ENCODE measurements around the gene NUDT1.

NUDT1 gene

GRCh38 chr7:2201686-2202360, 40.2 kb upstream of the NUDT1 start:
- H3K4me3 ChIP-seq (ENCODE audit: low read depth, low read length), result no peak overlapping the region
- TF ChIP-seq, protein P1, sequence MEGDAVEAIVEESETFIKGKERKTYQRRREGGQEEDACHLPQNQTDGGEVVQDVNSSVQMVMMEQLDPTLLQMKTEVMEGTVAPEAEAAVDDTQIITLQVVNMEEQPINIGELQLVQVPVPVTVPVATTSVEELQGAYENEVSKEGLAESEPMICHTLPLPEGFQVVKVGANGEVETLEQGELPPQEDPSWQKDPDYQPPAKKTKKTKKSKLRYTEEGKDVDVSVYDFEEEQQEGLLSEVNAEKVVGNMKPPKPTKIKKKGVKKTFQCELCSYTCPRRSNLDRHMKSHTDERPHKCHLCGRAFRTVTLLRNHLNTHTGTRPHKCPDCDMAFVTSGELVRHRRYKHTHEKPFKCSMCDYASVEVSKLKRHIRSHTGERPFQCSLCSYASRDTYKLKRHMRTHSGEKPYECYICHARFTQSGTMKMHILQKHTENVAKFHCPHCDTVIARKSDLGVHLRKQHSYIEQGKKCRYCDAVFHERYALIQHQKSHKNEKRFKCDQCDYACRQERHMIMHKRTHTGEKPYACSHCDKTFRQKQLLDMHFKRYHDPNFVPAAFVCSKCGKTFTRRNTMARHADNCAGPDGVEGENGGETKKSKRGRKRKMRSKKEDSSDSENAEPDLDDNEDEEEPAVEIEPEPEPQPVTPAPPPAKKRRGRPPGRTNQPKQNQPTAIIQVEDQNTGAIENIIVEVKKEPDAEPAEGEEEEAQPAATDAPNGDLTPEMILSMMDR (conservative IDR thresholded peaks at IDR 0.05; ENCODE audit: low read depth, low read length), result no peak
- DNase-seq (ENCODE audit: low read depth), result no peak

DNA sequence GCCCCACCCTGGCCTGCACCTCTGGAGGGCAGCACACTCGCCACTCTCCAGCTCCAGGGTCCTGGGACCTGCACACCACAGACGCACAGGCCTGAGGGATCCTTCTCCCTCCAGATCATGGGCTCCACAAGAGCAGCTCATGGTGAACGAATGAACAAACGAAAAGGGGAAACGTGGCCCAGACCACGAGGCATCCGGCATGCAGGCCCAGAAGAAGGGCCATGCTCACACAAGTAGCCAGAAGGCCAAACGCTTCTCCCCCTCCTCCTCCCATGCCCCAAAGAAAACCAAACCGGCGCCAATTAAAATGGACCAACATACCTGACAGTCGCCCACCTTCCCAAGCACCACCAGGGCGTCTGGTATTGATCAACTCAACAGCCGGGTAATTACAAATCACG, 39.7 kb upstream of the NUDT1 start:
- DNase-seq (ENCODE audit: low read depth), result no peak
- TF ChIP-seq, protein P1 (conservative IDR thresholded peaks at IDR 0.05; ENCODE audit: low read depth, low read length), result no peak
- no peak overlapping the region for H3K4me3 ChIP-seq (ENCODE audit: low read depth, low read length)

DNA sequence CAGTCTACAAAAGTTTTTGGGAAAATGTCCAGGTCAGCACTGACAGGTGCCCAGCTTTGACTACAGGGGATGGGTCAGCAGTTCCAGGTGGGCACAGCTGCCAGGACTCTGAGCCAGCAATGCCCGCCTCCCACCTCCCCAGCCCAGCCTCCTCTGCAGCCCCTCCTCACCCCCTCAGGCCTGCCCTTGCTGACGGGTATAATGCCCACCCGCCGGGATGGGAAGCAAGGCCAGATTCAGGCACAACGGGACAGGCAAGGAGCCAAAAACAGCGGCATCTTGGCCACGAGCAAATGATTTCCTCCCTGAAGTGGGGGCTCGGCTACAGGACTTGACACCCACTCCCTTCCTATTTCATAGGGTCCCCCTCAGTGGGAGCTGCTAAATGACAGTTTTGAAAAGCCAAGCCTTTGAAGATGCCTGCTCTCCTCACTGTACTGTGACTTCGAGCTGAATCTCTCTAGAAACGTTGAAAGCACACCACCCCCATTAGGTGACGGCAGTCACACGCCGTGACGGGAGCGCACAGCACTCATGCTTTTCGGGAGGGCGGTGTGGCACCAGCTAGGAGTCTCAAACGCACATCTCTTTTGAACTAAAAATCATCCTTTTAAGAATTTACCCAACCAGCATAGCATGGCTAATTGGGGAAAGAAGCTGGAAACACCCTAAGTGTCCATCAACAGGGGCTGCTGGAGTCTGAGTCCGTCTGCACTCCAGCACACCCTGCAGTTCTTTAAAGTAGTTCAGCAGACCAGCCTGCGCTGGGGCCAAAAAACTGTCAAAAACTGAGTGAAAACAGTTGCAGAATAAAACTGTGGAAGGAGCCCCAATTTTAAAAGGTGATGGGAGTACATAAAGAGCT, 38.9 kb upstream of the NUDT1 start:
- peak; percentile 24 for DNase-seq (ENCODE audit: low read depth)
- TF ChIP-seq, protein P1 (conservative IDR thresholded peaks at IDR 0.05; ENCODE audit: low read depth, low read length), result peak; percentile 30
- no peak overlapping the region for H3K4me3 ChIP-seq (ENCODE audit: low read depth, low read length)

DNA sequence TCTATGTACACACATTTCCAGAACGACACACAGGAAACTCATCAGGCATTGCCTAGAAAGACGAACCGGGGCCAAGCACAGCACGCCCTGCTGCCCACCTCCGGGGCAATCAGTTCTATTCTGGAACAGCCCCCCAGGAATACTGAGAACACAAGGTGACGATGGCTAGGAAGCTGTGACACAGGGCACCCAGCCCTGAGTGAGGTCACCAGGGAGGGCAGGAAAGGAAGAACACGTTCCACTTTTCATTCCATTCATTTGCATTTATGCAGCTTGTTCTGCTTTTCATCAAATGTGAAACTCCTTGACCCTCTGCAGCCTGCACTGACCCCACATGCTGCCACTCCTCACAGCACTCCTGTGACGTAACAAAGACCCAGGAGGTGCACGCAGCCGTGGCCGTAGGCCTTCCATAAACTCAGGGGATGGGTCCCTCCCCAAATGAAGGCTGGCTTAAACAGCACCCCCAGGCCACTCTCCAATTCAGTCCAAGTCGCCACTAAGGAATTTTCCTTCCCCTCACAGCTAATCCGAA, 38.2 kb upstream of the NUDT1 start:
- DNase-seq (ENCODE audit: low read depth), result no peak
- TF ChIP-seq, protein P1 (conservative IDR thresholded peaks at IDR 0.05; ENCODE audit: low read depth, low read length), result no peak
- no peak overlapping the region for H3K4me3 ChIP-seq (ENCODE audit: low read depth, low read length)

DNA sequence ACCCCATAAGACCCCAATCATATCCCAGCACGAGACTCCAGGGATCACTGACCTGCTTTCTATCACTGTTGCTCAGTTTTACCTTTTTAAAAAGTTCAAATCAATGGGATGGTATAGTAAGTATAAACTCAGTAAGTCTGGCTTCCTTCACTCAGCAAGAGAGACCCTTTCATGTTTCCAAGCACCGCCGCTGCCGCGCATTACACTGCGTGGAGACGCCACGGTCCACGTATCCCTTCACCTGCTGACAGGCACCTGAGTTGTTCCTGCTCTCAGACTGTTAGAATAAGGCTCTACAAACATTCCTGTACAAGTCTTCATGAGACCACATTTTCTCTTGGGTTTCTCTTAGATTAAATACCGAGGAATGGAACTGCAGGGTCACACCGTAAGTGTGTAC, 37.6 kb upstream of the NUDT1 start:
- H3K4me3 ChIP-seq (ENCODE audit: low read depth, low read length), result no peak overlapping the region
- DNase-seq (ENCODE audit: low read depth), result no peak
- TF ChIP-seq, protein P1 (conservative IDR thresholded peaks at IDR 0.05; ENCODE audit: low read depth, low read length), result no peak

GRCh38 chr7:2205036-2205780, 36.8 kb upstream of the NUDT1 start:
- TF ChIP-seq, protein P1 (conservative IDR thresholded peaks at IDR 0.05; ENCODE audit: low read depth, low read length), result no peak
- peak; percentile 39 for DNase-seq (ENCODE audit: low read depth)
- no peak overlapping the region for H3K4me3 ChIP-seq (ENCODE audit: low read depth, low read length)

Measured in choroid plexus epithelial cell (primary cell).